ENCODE results near the gene CDH26.

CDH26 gene

GRCh38 chr20:59958123-59958522 lies at the start of gene CDH26:
TSS of gene CDH26 (plus strand) at chr20:59958423. CDS start at chr20:59958727, 304 bp downstream.
- Histone ChIP-seq H3K4me3 (ENCODE audit: low read depth, low read length) (no peak within 1 kb of the TSS), H3K36me3 (no peaks in the 10 kb centered on the region), H3K27me3 (ENCODE audit: insufficient read depth, low read depth, severe bottlenecking) (no peaks in the 10 kb centered on the region), H3K27ac (no peak within 1 kb of the TSS), H3K9me3 (ENCODE audit: severe bottlenecking) (no peaks in the 10 kb centered on the region)
- no peak for TF ChIP-seq CTCF (IDR thresholded peaks at IDR 0.05; ENCODE audit: low read depth, low read length)
- no peak for DNase-seq

GRCh38 chr20:59908855-59909254 lies 49.4 kb upstream of the CDH26 start:
- H3K9me3 ChIP-seq (ENCODE audit: severe bottlenecking) = no peaks in the 10 kb centered on the region
- no peak for TF ChIP-seq CTCF (IDR thresholded peaks at IDR 0.05; ENCODE audit: low read depth, low read length)
- H3K27me3 ChIP-seq (ENCODE audit: insufficient read depth, low read depth, severe bottlenecking) = peaks cover 34% of the 10 kb centered on the region
- H3K4me3 ChIP-seq (ENCODE audit: low read depth, low read length) = no peak overlapping the region
- H3K36me3 ChIP-seq = no peaks in the 10 kb centered on the region
- H3K27ac ChIP-seq = no peak overlapping the region
- DNase-seq = no peak

GRCh38 chr20:59911041-59911440 lies 47.2 kb upstream of the CDH26 start:
- no peak for DNase-seq
- no peak for TF ChIP-seq CTCF (IDR thresholded peaks at IDR 0.05; ENCODE audit: low read depth, low read length)
- Histone ChIP-seq H3K4me3 (ENCODE audit: low read depth, low read length) (no peak overlapping the region), H3K9me3 (ENCODE audit: severe bottlenecking) (no peaks in the 10 kb centered on the region), H3K36me3 (no peaks in the 10 kb centered on the region), H3K27me3 (ENCODE audit: insufficient read depth, low read depth, severe bottlenecking) (peaks cover 31% of the 10 kb centered on the region), H3K27ac (no peak overlapping the region)

GRCh38 chr20:59912609-59913008 lies 45.6 kb upstream of the CDH26 start:
- Histone ChIP-seq H3K27ac (no peak overlapping the region), H3K27me3 (ENCODE audit: insufficient read depth, low read depth, severe bottlenecking) (peaks cover 23% of the 10 kb centered on the region), H3K36me3 (no peaks in the 10 kb centered on the region), H3K4me3 (ENCODE audit: low read depth, low read length) (no peak overlapping the region), H3K9me3 (ENCODE audit: severe bottlenecking) (no peaks in the 10 kb centered on the region)
- TF ChIP-seq CTCF (IDR thresholded peaks at IDR 0.05; ENCODE audit: low read depth, low read length) = no peak
- no peak for DNase-seq

GRCh38 chr20:59920944-59921343 lies 37.3 kb upstream of the CDH26 start:
- H3K27me3 ChIP-seq (ENCODE audit: insufficient read depth, low read depth, severe bottlenecking) = peaks cover 7% of the 10 kb centered on the region
- H3K27ac ChIP-seq = no peak overlapping the region
- no peak for TF ChIP-seq CTCF (IDR thresholded peaks at IDR 0.05; ENCODE audit: low read depth, low read length)
- no peak overlapping the region for H3K4me3 ChIP-seq (ENCODE audit: low read depth, low read length)
- no peak for DNase-seq
- no peaks in the 10 kb centered on the region for H3K9me3 ChIP-seq (ENCODE audit: severe bottlenecking)
- no peaks in the 10 kb centered on the region for H3K36me3 ChIP-seq

- Histone ChIP-seq H3K36me3 (no peaks in the 10 kb centered on the region), H3K27me3 (ENCODE audit: insufficient read depth, low read depth, severe bottlenecking) (peaks cover 11% of the 10 kb centered on the region), H3K27ac (no peak overlapping the region), H3K4me3 (ENCODE audit: low read depth, low read length) (no peak overlapping the region), H3K9me3 (ENCODE audit: severe bottlenecking) (no peaks in the 10 kb centered on the region)
- no peak for TF ChIP-seq CTCF (IDR thresholded peaks at IDR 0.05; ENCODE audit: low read depth, low read length)
- no peak for DNase-seq
These were observed 34.7 kb upstream of the CDH26 start for GRCh38 chr20:59923514-59923913.
